Thoracic aorta (tissue), 2 donors: Measurements from ENCODE around the gene NTNG1. TPM values are rescaled to one million over a fixed set of nuclear protein-coding genes. Genes with fewer than 3 reads are reported as not detected.

Experiments
- ATAC-seq: fragments of 150-250 bp; one replicate; pipeline ENCODE4 v1.8.0; 2017; ENCODE audit warnings: low read depth; ENCODE audit not compliant: insufficient number of reproducible peaks, low FRiP score
- DNase-seq: peaks from one replicate; pipeline ENCODE4 v3.0.0-alpha.2; 2020; ENCODE audit warnings: low spot score
- H3K27ac ChIP-seq, 2 donors: fragments of 200-600 bp; sonication (generic); 1 replicate in 1 of 2; 2 replicates in 1 of 2; pipeline ENCODE4 v1.5.1; 2016; ENCODE audit warnings: mild to moderate bottlenecking in 2 of 2, moderate library complexity in 2 of 2
- H3K27me3 ChIP-seq: fragments of 200-600 bp; sonication (generic); replicated peaks from 2 replicates; pipeline ENCODE4 v1.6.0; 2016; ENCODE audit warnings: mild to moderate bottlenecking; ENCODE audit not compliant: insufficient read depth
- H3K36me3 ChIP-seq: fragments of 200-600 bp; sonication (generic); one replicate; pipeline ENCODE4 v1.5.1; 2016
- H3K4me1 ChIP-seq, 2 donors: fragments of 200-600 bp; sonication (generic); 1 replicate in 1 of 2; 2 replicates in 1 of 2; pipeline versions ENCODE4 v1.5.1 to v1.6.0; 2016; ENCODE audit warnings: low read depth in 2 of 2, mild to moderate bottlenecking in 1 of 2; ENCODE audit not compliant: control insufficient read depth in 1 of 2
- H3K4me3 ChIP-seq: fragments of 200-600 bp; sonication (generic); 2 replicates; pipeline ENCODE4 v1.5.1; 2016; ENCODE audit warnings: mild to moderate bottlenecking
- H3K9me3 ChIP-seq: fragments of 200-600 bp; sonication (generic); 2 replicates; pipeline ENCODE4 v1.5.1; 2016
- CTCF ChIP-seq: fragments of 200-600 bp; sonication (generic); IDR thresholded peaks from one replicate; pipeline ENCODE4 v1.5.1; 2019; ENCODE audit warnings: antibody characterized with exemption
- total RNA-seq, 2 donors: library from RNA; depleted of rRNA; stranded (reverse); fragments of >200 nt; gene quantifications; one replicate each; pipeline versions ENCODE4 v1.1.0 to v1.2.3, GENCODE V29; 2016

NTNG1 gene
- total RNA-seq, 2 donors from 2014 or later, result 0.99 to 1.4 TPM

DNA sequence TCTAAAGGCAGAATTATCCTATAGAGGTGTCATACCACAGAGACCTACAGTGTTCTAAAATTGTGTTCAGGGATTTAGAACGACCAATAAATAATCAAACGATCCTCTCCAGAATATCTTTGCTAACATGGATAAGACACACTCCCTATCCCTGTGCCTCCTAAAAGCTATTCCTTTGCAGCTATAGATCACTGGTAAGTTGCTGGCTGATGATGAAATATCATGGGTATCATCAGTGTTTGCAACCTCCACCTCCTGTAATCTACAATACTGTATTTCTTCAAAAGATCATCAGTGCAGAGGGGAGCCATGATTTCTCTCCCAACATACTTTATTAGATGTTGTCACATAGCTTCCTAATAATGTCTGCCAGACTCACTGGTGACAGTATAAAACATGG lies 201.9 kb downstream of the NTNG1 start:
- no peak for TF ChIP-seq CTCF
- Histone ChIP-seq H3K36me3 (no peaks in the 10 kb centered on the region), H3K27me3 (no peaks in the 10 kb centered on the region), H3K4me1 (no peaks in the 10 kb centered on the region), H3K27ac (no peak overlapping the region), H3K9me3 (no peaks in the 10 kb centered on the region), H3K4me3 (no peak overlapping the region)
- no peak for ATAC-seq
- DNase-seq, result no peak

DNA sequence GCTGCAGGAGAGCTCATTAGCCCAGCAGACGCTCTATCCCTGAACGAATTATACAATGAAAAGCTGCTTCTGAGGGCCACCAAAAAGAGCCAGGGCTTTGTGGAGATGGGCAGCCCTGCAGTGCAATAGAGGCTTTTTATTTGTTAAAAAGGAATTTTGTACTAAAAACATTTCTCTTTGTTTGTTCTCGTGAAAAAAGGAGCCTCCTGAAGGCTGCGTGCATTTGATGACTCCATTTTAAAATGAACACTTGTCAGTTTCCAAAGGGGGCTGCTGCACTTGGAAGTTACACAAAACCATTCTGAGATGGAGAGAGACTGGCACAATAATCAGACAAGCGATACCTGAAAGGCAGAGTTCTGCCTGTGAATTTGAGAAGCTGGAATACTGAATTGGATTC lies 202.8 kb downstream of the NTNG1 start:
- no peak for DNase-seq
- Histone ChIP-seq H3K4me1 (no peaks in the 10 kb centered on the region), H3K4me3 (no peak overlapping the region), H3K27ac (no peak overlapping the region), H3K36me3 (no peaks in the 10 kb centered on the region), H3K9me3 (no peaks in the 10 kb centered on the region), H3K27me3 (no peaks in the 10 kb centered on the region)
- no peak for ATAC-seq
- TF ChIP-seq CTCF, result no peak

DNA sequence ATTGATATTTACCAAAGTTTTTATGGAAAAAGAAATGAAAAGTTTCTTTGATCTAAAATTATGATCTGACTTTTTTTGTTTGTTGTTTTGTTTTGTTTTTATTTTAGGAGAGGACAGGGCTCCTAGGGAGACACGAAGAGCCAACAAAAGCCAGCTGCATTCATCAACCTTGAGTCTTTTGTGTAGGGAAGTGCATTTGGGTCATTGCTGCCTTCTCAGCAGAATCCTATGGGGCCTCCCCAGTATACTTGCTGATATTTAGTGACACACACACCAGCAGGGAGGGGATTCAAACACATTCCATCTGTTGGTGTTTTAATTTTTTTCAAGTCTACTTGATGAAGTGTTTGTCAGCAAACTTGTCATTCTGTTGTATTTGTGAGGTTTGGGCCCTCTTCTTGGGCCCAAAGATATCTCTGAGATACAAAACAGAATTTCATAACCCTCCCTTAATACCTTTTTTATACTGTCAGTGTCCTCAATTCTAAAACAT lies 203.5 kb downstream of the NTNG1 start:
- DNase-seq (no peak), ATAC-seq (no peak)
- Histone ChIP-seq H3K27ac (no peak overlapping the region), H3K4me3 (no peak overlapping the region), H3K4me1 (no peaks in the 10 kb centered on the region), H3K36me3 (no peaks in the 10 kb centered on the region), H3K27me3 (no peaks in the 10 kb centered on the region), H3K9me3 (no peaks in the 10 kb centered on the region)
- TF ChIP-seq CTCF, result no peak

- ATAC-seq (no peak), DNase-seq (no peak)
Observed at GRCh38 chr1:107344836-107345235, 204.0 kb downstream of the NTNG1 start.

GRCh38 chr1:107352850-107353249 lies 212.0 kb downstream of the NTNG1 start:
- no peak for DNase-seq
- H3K9me3 ChIP-seq, result no peaks in the 10 kb centered on the region
- ATAC-seq, result no peak
- H3K4me3 ChIP-seq, result no peak overlapping the region
- no peaks in the 10 kb centered on the region for H3K27me3 ChIP-seq
- H3K36me3 ChIP-seq, result no peaks in the 10 kb centered on the region
- no peaks in the 10 kb centered on the region for H3K4me1 ChIP-seq
- no peak overlapping the region for H3K27ac ChIP-seq
- TF ChIP-seq CTCF, result no peak

More at GRCh38 chr1:107344836-107345235, 204.0 kb downstream of the NTNG1 start:
- Histone ChIP-seq H3K4me1 (no peaks in the 10 kb centered on the region), H3K27me3 (no peaks in the 10 kb centered on the region), H3K27ac (no peak overlapping the region), H3K4me3 (no peak overlapping the region), H3K36me3 (no peaks in the 10 kb centered on the region), H3K9me3 (no peaks in the 10 kb centered on the region)
- TF ChIP-seq CTCF, result no peak
